Measurements from ENCODE around the gene HIP1. TPM values are rescaled to one million over a fixed set of nuclear protein-coding genes. Genes with fewer than 3 reads are reported as not detected.

HIP1 gene
- total RNA-seq, 2 experiments from 2014 or later, result 2.2 to 2.8 TPM

DNA sequence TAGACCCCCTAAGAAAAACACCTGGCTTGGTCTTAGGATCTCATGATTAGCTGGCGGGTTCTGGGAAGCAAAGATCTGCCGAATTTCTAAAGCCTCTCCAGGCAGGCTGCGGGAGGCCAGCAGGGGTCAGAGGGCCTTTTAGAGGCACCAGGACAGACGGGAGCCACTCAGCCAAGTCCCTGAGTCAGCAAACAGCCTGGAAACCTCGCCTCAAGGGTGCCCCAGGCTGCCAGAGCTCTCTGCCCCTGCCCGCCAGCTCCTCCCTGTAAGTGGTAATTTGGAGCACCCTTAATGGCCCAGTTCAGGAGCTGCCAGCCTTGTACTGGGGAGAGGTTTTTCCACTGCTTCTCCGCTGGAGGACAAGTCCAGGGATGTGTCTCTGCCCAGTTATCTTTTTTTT lies 88.7 kb downstream of the HIP1 start:
- ChIA-PET POLR2A (interaction anchor here (0.7 kb wide), 1 partner anchor 100 kb away, joined by 4 read pairs; no protein-coding TSS in a partner anchor), CTCF (interaction anchor here (1.1 kb wide), 1 partner anchor 37 kb away, joined by 3 read pairs; no protein-coding TSS in a partner anchor)
- H3K27me3 Mint-ChIP-seq, result no peaks in the 10 kb centered on the region
- H3K9me3 Mint-ChIP-seq, result no peaks in the 10 kb centered on the region
- H3K4me1 Mint-ChIP-seq, result no peaks in the 10 kb centered on the region
- H3K27ac Mint-ChIP-seq, result no peak overlapping the region
- no peaks in the 10 kb centered on the region for H3K36me3 Mint-ChIP-seq (ENCODE audit: low read depth)
- H3K4me3 Mint-ChIP-seq, result no peak overlapping the region
- no peak for DNase-seq

- CTCF ChIA-PET, result interaction anchor here (0.6 to 1.1 kb wide), 2 partner anchors 36 to 1014 kb away, joined by 3 read pairs; no protein-coding TSS in a partner anchor
These were observed 89.3 kb downstream of the HIP1 start for GRCh38 chr7:75649462-75649861.

GRCh38 chr7:75647709-75648438 lies 90.9 kb downstream of the HIP1 start:
- no peak overlapping the region for H3K4me3 Mint-ChIP-seq
- H3K9me3 Mint-ChIP-seq, result no peaks in the 10 kb centered on the region
- H3K36me3 Mint-ChIP-seq (ENCODE audit: low read depth), result no peaks in the 10 kb centered on the region
- ChIA-PET CTCF (interaction anchor here (1.1 kb wide), 1 partner anchor 11 kb away, joined by 4 read pairs; no protein-coding TSS in a partner anchor), POLR2A (no interaction called here)
- no peaks in the 10 kb centered on the region for H3K27me3 Mint-ChIP-seq
- no peaks in the 10 kb centered on the region for H3K4me1 Mint-ChIP-seq
- H3K27ac Mint-ChIP-seq, result peak overlapping the region; percentile 6
- no peak for DNase-seq

More at GRCh38 chr7:75649462-75649861, 89.3 kb downstream of the HIP1 start:
- Mint-ChIP-seq H3K4me1 (no peaks in the 10 kb centered on the region), H3K9me3 (no peaks in the 10 kb centered on the region), H3K36me3 (ENCODE audit: low read depth) (no peaks in the 10 kb centered on the region), H3K4me3 (no peak overlapping the region), H3K27me3 (no peaks in the 10 kb centered on the region), H3K27ac (no peak overlapping the region)
- no peak for DNase-seq
- POLR2A ChIA-PET, result no interaction called here

GRCh38 chr7:75646571-75647102 lies 92.1 kb downstream of the HIP1 start:
- Mint-ChIP-seq H3K4me3 (no peak overlapping the region), H3K4me1 (peaks cover 2% of the 10 kb centered on the region), H3K9me3 (no peaks in the 10 kb centered on the region), H3K27ac (no peak overlapping the region), H3K27me3 (peaks cover 2% of the 10 kb centered on the region), H3K36me3 (ENCODE audit: low read depth) (no peaks in the 10 kb centered on the region)
- POLR2A ChIA-PET, result no interaction called here
- DNase-seq, result no peak
- CTCF ChIA-PET, result no interaction called here

- H3K9me3 Mint-ChIP-seq, result no peaks in the 10 kb centered on the region
- H3K27me3 Mint-ChIP-seq, result peaks cover 2% of the 10 kb centered on the region
- H3K27ac Mint-ChIP-seq, result no peak overlapping the region
- no peaks in the 10 kb centered on the region for H3K36me3 Mint-ChIP-seq (ENCODE audit: low read depth)
- CTCF ChIA-PET, result no interaction called here
- no peak overlapping the region for H3K4me3 Mint-ChIP-seq
- peaks cover 2% of the 10 kb centered on the region for H3K4me1 Mint-ChIP-seq
- DNase-seq, result no peak
- POLR2A ChIA-PET, result no interaction called here
These were observed 93.2 kb downstream of the HIP1 start for GRCh38 chr7:75645570-75645969.

GRCh38 chr7:75644589-75644988 lies 94.2 kb downstream of the HIP1 start:
- H3K4me3 Mint-ChIP-seq, result no peak overlapping the region
- H3K9me3 Mint-ChIP-seq, result no peaks in the 10 kb centered on the region
- H3K27me3 Mint-ChIP-seq, result peaks cover 8% of the 10 kb centered on the region
- no peak for DNase-seq
- no peaks in the 10 kb centered on the region for H3K36me3 Mint-ChIP-seq (ENCODE audit: low read depth)
- POLR2A ChIA-PET, result no interaction called here
- H3K4me1 Mint-ChIP-seq, result peaks cover 7% of the 10 kb centered on the region
- no peak overlapping the region for H3K27ac Mint-ChIP-seq
- CTCF ChIA-PET, result interaction anchor here (0.6 kb wide), 1 partner anchor 95 kb away, joined by 3 read pairs; no protein-coding TSS in a partner anchor

- H3K4me3 Mint-ChIP-seq, result no peak overlapping the region
- CTCF ChIA-PET, result no interaction called here
- no peak overlapping the region for H3K27ac Mint-ChIP-seq
- H3K36me3 Mint-ChIP-seq (ENCODE audit: low read depth), result peaks cover 1% of the 10 kb centered on the region
- H3K27me3 Mint-ChIP-seq, result peaks cover 17% of the 10 kb centered on the region
- peak; percentile 73 for DNase-seq
- POLR2A ChIA-PET, result no interaction called here
- peaks cover 10% of the 10 kb centered on the region for H3K4me1 Mint-ChIP-seq
- H3K9me3 Mint-ChIP-seq, result no peaks in the 10 kb centered on the region
These were observed 95.8 kb downstream of the HIP1 start for GRCh38 chr7:75642810-75643486.

DNA sequence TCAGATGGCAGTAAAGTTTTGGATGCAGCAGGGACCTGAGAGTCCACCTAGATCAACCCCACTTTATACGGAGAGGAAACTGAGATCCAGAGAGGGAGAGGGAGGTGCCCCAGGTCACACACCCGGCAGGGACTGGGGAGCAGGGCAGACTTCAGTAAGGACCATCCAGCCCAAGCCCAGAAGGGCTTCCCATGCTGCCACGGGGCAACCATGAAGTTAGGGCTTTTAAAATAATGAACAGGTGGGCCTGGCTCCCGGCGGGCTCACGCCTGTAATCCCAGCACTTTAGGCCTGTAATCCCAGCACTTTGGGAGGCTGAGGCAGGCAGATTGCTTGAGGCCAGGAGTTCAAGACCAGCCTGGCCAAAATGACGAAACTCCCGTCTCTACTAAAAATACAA lies 98.5 kb downstream of the HIP1 start:
- CTCF ChIA-PET, result no interaction called here
- POLR2A ChIA-PET, result no interaction called here
- peaks cover 10% of the 10 kb centered on the region for H3K4me1 Mint-ChIP-seq
- no peaks in the 10 kb centered on the region for H3K9me3 Mint-ChIP-seq
- H3K27ac Mint-ChIP-seq, result no peak overlapping the region
- H3K4me3 Mint-ChIP-seq, result peak overlapping the region; percentile 76
- peaks cover 1% of the 10 kb centered on the region for H3K36me3 Mint-ChIP-seq (ENCODE audit: low read depth)
- no peak for DNase-seq
- peaks cover 22% of the 10 kb centered on the region for H3K27me3 Mint-ChIP-seq

GRCh38 chr7:75639886-75640190 lies 98.9 kb downstream of the HIP1 start:
- CTCF ChIA-PET, result no interaction called here
- H3K27me3 Mint-ChIP-seq, result peaks cover 22% of the 10 kb centered on the region
- no peak overlapping the region for H3K27ac Mint-ChIP-seq

DNA sequence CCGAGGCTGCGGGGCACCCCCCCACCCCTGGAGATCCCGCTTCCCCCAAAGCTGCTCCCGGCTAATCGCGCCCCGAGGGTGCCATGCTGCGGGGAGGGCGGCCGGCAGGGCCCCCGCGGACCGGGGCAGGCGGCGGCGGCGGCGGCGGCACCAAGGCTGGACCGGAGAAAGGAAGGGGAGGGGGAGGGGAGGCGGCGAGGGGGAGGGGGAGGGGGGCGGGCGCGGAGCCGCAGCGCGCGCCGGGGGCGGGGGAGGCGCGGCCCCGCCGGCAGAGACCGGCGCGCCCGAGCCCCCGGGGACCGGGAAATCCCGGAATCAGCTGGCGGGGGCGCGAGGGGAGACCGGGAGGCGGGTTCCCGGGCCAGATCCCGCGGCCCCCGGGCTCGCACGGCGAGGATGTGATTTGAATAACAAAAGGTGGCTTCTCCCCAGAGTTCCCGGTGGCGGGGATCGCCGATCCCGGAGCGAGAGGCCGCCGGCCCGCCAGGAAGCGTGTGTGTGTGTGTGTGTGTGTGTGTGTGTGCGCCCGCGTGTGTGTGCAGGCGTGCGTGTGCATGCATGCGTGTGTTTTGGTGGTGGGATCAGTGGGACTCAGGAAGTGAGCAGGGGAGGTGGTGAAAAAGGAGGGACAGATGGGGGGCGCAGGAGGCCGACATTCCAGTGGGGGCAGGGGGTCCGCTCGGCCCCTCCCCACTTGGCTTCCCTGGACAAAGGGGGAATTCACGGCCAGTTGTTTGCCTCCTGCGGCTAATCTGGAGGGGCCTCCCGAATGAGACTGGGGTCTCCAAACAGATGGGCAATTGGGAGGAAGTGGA lies 99.5 kb downstream of the HIP1 start:
- CTCF ChIA-PET, result no interaction called here
- H3K9me3 Mint-ChIP-seq, result no peaks in the 10 kb centered on the region

More at GRCh38 chr7:75639886-75640190, 98.9 kb downstream of the HIP1 start:
- POLR2A ChIA-PET, result no interaction called here
- peak overlapping the region; percentile 76 for H3K4me3 Mint-ChIP-seq
- H3K36me3 Mint-ChIP-seq (ENCODE audit: low read depth), result peaks cover 1% of the 10 kb centered on the region
- H3K9me3 Mint-ChIP-seq, result no peaks in the 10 kb centered on the region
- no peak for DNase-seq
- H3K4me1 Mint-ChIP-seq, result peaks cover 10% of the 10 kb centered on the region

GRCh38 chr7:75638594-75639070 lies 100.1 kb downstream of the HIP1 start:
- no peak for DNase-seq
- ChIA-PET CTCF (no interaction called here), POLR2A (no interaction called here)
- H3K4me1 Mint-ChIP-seq, result peaks cover 10% of the 10 kb centered on the region
- H3K9me3 Mint-ChIP-seq, result no peaks in the 10 kb centered on the region
- no peak overlapping the region for H3K27ac Mint-ChIP-seq
- peaks cover 1% of the 10 kb centered on the region for H3K36me3 Mint-ChIP-seq (ENCODE audit: low read depth)
- no peak overlapping the region for H3K4me3 Mint-ChIP-seq
- peaks cover 22% of the 10 kb centered on the region for H3K27me3 Mint-ChIP-seq

More for the DNA sequence above, 99.5 kb downstream of the HIP1 start:
- Mint-ChIP-seq H3K27ac (no peak overlapping the region), H3K4me1 (peaks cover 10% of the 10 kb centered on the region), H3K27me3 (peaks cover 22% of the 10 kb centered on the region), H3K4me3 (peak overlapping the region; percentile 76), H3K36me3 (ENCODE audit: low read depth) (peaks cover 1% of the 10 kb centered on the region)
- DNase-seq, result peak; percentile 38
- POLR2A ChIA-PET, result no interaction called here

- CTCF ChIA-PET, result no interaction called here
- DNase-seq, result no peak
- peaks cover 1% of the 10 kb centered on the region for H3K36me3 Mint-ChIP-seq (ENCODE audit: low read depth)
- H3K27ac Mint-ChIP-seq, result peak overlapping the region; percentile 2
- H3K9me3 Mint-ChIP-seq, result no peaks in the 10 kb centered on the region
- H3K4me1 Mint-ChIP-seq, result peaks cover 10% of the 10 kb centered on the region
- POLR2A ChIA-PET, result no interaction called here
- peak overlapping the region; percentile 41 for H3K4me3 Mint-ChIP-seq
- peaks cover 22% of the 10 kb centered on the region for H3K27me3 Mint-ChIP-seq
These were observed 100.7 kb downstream of the HIP1 start for GRCh38 chr7:75637854-75638593.
